Fibroblast of lung (primary cell): ENCODE data around the gene PRKAB1. TPM values are rescaled to one million over a fixed set of nuclear protein-coding genes. Genes with fewer than 3 reads are reported as not detected.

ENCODE experiments used
- DNase-seq, 2 donors: peaks; one replicate each; pipeline versions ENCODE4 v3.0.0 to v3.0.0-alpha.2; 2010; ENCODE audit warnings: low read depth in 2 of 2
- H2AFZ ChIP-seq: 2 replicates; pipeline ENCODE4 v1.5.1; 2012; ENCODE audit warnings: low read length, control low read depth, inconsistent platforms
- H3K27ac ChIP-seq: 2 replicates; pipeline ENCODE4 v1.5.1; 2011; ENCODE audit warnings: low read length, control low read depth; ENCODE audit not compliant: insufficient read depth
- H3K27me3 ChIP-seq: 2 replicates; pipeline ENCODE4 v1.5.1; 2011; ENCODE audit warnings: mild to moderate bottlenecking, low read length; ENCODE audit not compliant: control insufficient read depth, insufficient read depth
- H3K36me3 ChIP-seq: 2 replicates; pipeline ENCODE4 v1.5.1; 2011; ENCODE audit warnings: low read length; ENCODE audit not compliant: control insufficient read depth, insufficient read depth
- H3K4me1 ChIP-seq: 2 replicates; pipeline ENCODE4 v1.5.1; 2011; ENCODE audit warnings: low read length; ENCODE audit not compliant: control insufficient read depth, insufficient read depth; ENCODE audit errors: extremely low read depth
- H3K4me2 ChIP-seq: 2 replicates; pipeline ENCODE4 v1.5.1; 2011; ENCODE audit warnings: low read length, control low read depth; ENCODE audit not compliant: insufficient read depth; ENCODE audit errors: extremely low read depth
- H3K4me3 ChIP-seq, 4 experiments: fragments of 200-600 bp in 1 of 4; sonication (generic) in 1 of 4; replicated peaks in 1 of 4; 2 replicates each; pipeline ENCODE4 v1.5.1; 2011 to 2016; ENCODE audit warnings: low read length in 4 of 4, low read depth in 3 of 4, mild to moderate bottlenecking in 3 of 4, control low read depth in 2 of 4, inconsistent platforms in 1 of 4, mixed read lengths in 1 of 4; ENCODE audit not compliant: insufficient read depth in 1 of 4; ENCODE audit errors: control extremely low read depth in 1 of 4
- H3K79me2 ChIP-seq: 2 replicates; pipeline ENCODE4 v1.5.1; 2012; ENCODE audit warnings: mild to moderate bottlenecking, low read length, inconsistent platforms; ENCODE audit not compliant: control insufficient read depth, insufficient read depth
- H3K9ac ChIP-seq: 2 replicates; pipeline ENCODE4 v1.5.1; 2011; ENCODE audit warnings: mild to moderate bottlenecking, low read length, control low read depth; ENCODE audit not compliant: insufficient read depth
- H3K9me3 ChIP-seq: 2 replicates; pipeline ENCODE4 v1.5.1; 2012; ENCODE audit warnings: low read depth, low read length; ENCODE audit not compliant: control insufficient read depth, insufficient read depth
- H4K20me1 ChIP-seq: 2 replicates; pipeline ENCODE4 v1.5.1; 2011; ENCODE audit warnings: low read length; ENCODE audit not compliant: control insufficient read depth, insufficient read depth; ENCODE audit errors: extremely low read depth
- CTCF ChIP-seq, 2 donors: IDR thresholded peaks in 1 of 2; conservative IDR thresholded peaks in 1 of 2; 1 replicate in 1 of 2; 2 replicates in 1 of 2; pipeline ENCODE4 v1.5.1; 2011 to 2012; ENCODE audit warnings: low read length in 2 of 2, control low read depth in 1 of 2, inconsistent platforms in 1 of 2, low read depth in 1 of 2, mild to moderate bottlenecking in 1 of 2
- EZH2 ChIP-seq: IDR thresholded peaks from 2 replicates; pipeline ENCODE4 v1.5.1; 2012; ENCODE audit warnings: low read length, control low read depth, mild to moderate bottlenecking; ENCODE audit errors: missing control alignments
- polyA plus RNA-seq, 2 donors: library from polyadenylated mRNA; depleted of rRNA in 1 of 2; stranded (reverse) in 1 of 2; unstranded in 1 of 2; fragments of >200 nt; gene quantifications; 2 replicates each; pipeline ENCODE4 v1.2.1, GENCODE V29; 2011 to 2012; ENCODE audit warnings: missing spikeins in 1 of 2
- total RNA-seq: library from RNA; depleted of rRNA; stranded (reverse); fragments of >200 nt; gene quantifications from 2 replicates; pipeline ENCODE4 v1.2.1, GENCODE V29; 2014

The PRKAB1 gene
- total and polyA plus RNA-seq, 2 donors (not counting 1 experiment from before 2014, with no cell fraction given), result 17.0 to 23.8 TPM

GRCh38 chr12:119725523-119725922 is 57.6 kb downstream of the PRKAB1 start:
- H3K79me2 ChIP-seq, result no peaks in the 10 kb centered on the region
- DNase-seq, result peak; percentile 8

GRCh38 chr12:119727600-119728443 is 59.9 kb downstream of the PRKAB1 start:
- DNase-seq, result no peak

More at GRCh38 chr12:119725523-119725922, 57.6 kb downstream of the PRKAB1 start:
- no peak overlapping the region for H3K4me3 ChIP-seq
- TF ChIP-seq CTCF (conservative IDR thresholded peaks at IDR 0.05 in 1 of 2, IDR thresholded peaks at IDR 0.05 in 1 of 2; ENCODE audit: low read depth in 1 of 2, low read length in 2 of 2) (no peak), EZH2 (no peak)
- no peaks in the 10 kb centered on the region for H3K9me3 ChIP-seq
- no peaks in the 10 kb centered on the region for H3K4me1 ChIP-seq
- H3K36me3 ChIP-seq, result no peaks in the 10 kb centered on the region
- H2AFZ ChIP-seq, result no peak overlapping the region
- H3K4me2 ChIP-seq, result no peak overlapping the region
- H3K27me3 ChIP-seq, result no peaks in the 10 kb centered on the region
- H3K9ac ChIP-seq, result no peak overlapping the region
- H4K20me1 ChIP-seq, result no peaks in the 10 kb centered on the region
- no peak overlapping the region for H3K27ac ChIP-seq

GRCh38 chr12:119728444-119728745 is 60.5 kb downstream of the PRKAB1 start:
- H3K79me2 ChIP-seq, result no peaks in the 10 kb centered on the region
- DNase-seq, result peak in 1 of 2 donors; percentile 33
- no peaks in the 10 kb centered on the region for H3K9me3 ChIP-seq
- H3K27ac ChIP-seq, result no peak overlapping the region
- no peaks in the 10 kb centered on the region for H3K4me1 ChIP-seq
- H3K36me3 ChIP-seq, result no peaks in the 10 kb centered on the region
- H3K9ac ChIP-seq, result no peak overlapping the region
- H3K4me2 ChIP-seq, result no peak overlapping the region
- no peaks in the 10 kb centered on the region for H3K27me3 ChIP-seq
- TF ChIP-seq CTCF (conservative IDR thresholded peaks at IDR 0.05 in 1 of 2, IDR thresholded peaks at IDR 0.05 in 1 of 2; ENCODE audit: low read depth in 1 of 2, low read length in 2 of 2) (no peak), EZH2 (no peak)
- no peaks in the 10 kb centered on the region for H4K20me1 ChIP-seq
- H2AFZ ChIP-seq, result no peak overlapping the region
- no peak overlapping the region for H3K4me3 ChIP-seq

More at GRCh38 chr12:119727600-119728443, 59.9 kb downstream of the PRKAB1 start:
- Histone ChIP-seq H3K27ac (no peak overlapping the region), H2AFZ (no peak overlapping the region), H3K4me2 (no peak overlapping the region), H3K4me1 (no peaks in the 10 kb centered on the region), H3K79me2 (no peaks in the 10 kb centered on the region), H3K36me3 (no peaks in the 10 kb centered on the region), H3K4me3 (no peak overlapping the region), H3K9me3 (no peaks in the 10 kb centered on the region), H3K9ac (no peak overlapping the region), H4K20me1 (no peaks in the 10 kb centered on the region), H3K27me3 (no peaks in the 10 kb centered on the region)
- TF ChIP-seq EZH2 (no peak), CTCF (conservative IDR thresholded peaks at IDR 0.05 in 1 of 2, IDR thresholded peaks at IDR 0.05 in 1 of 2; ENCODE audit: low read depth in 1 of 2, low read length in 2 of 2) (no peak)
